Measurements from ENCODE around the gene CNTNAP5. TPM values are rescaled to one million over a fixed set of nuclear protein-coding genes. Genes with fewer than 3 reads are reported as not detected.
"Not testable (repeated sequence)": the region's sequence is repeated elsewhere in the genome, so short reads cannot be mapped to it uniquely, and the experiment has no call there.

Gene CNTNAP5
- total RNA-seq, 1 donor from 2014 or later, result 0.56 TPM

- H3K9me3 Mint-ChIP-seq, result no peaks in the 10 kb centered on the region
- no peaks in the 10 kb centered on the region for H3K4me1 Mint-ChIP-seq
- H3K27ac Mint-ChIP-seq (ENCODE audit: unreplicated experiment), result no peak overlapping the region
These were observed 370.9 kb downstream of the CNTNAP5 start for GRCh38 chr2:124395961-124396360.

GRCh38 chr2:124402274-124402673 lies 377.2 kb downstream of the CNTNAP5 start:
- Mint-ChIP-seq H3K4me3 (no peak overlapping the region), H3K4me1 (peaks cover 1% of the 10 kb centered on the region), H3K9me3 (no peaks in the 10 kb centered on the region), H3K27me3 (ENCODE audit: low read depth) (no peaks in the 10 kb centered on the region), H3K36me3 (ENCODE audit: low read depth) (no peaks in the 10 kb centered on the region), H3K27ac (ENCODE audit: unreplicated experiment) (peak overlapping the region; percentile 60)
- TF ChIP-seq CTCF (conservative IDR thresholded peaks at IDR 0.05), result no peak
- DNase-seq (ENCODE audit: low read depth, low spot score), result no peak

More at GRCh38 chr2:124395961-124396360, 370.9 kb downstream of the CNTNAP5 start:
- TF ChIP-seq CTCF (conservative IDR thresholded peaks at IDR 0.05), result no peak
- Mint-ChIP-seq H3K27me3 (ENCODE audit: low read depth) (no peaks in the 10 kb centered on the region), H3K4me3 (no peak overlapping the region), H3K36me3 (ENCODE audit: low read depth) (no peaks in the 10 kb centered on the region)
- no peak for DNase-seq (ENCODE audit: low read depth, low spot score)

GRCh38 chr2:124407836-124408534 lies 382.9 kb downstream of the CNTNAP5 start:
- peak overlapping the region; percentile 56 for H3K4me3 Mint-ChIP-seq
- not testable (repeated sequence) for DNase-seq (ENCODE audit: low read depth, low spot score); H3K4me1 Mint-ChIP-seq; H3K9me3 Mint-ChIP-seq; H3K27me3 Mint-ChIP-seq (ENCODE audit: low read depth); H3K36me3 Mint-ChIP-seq (ENCODE audit: low read depth)
- peak overlapping the region; percentile 83 for H3K27ac Mint-ChIP-seq (ENCODE audit: unreplicated experiment)

- TF ChIP-seq CTCF (conservative IDR thresholded peaks at IDR 0.05), result no peak
- no peak for DNase-seq (ENCODE audit: low read depth, low spot score)
- Mint-ChIP-seq H3K27me3 (ENCODE audit: low read depth) (peaks cover 3% of the 10 kb centered on the region), H3K9me3 (no peaks in the 10 kb centered on the region), H3K27ac (ENCODE audit: unreplicated experiment) (no peak overlapping the region), H3K36me3 (ENCODE audit: low read depth) (no peaks in the 10 kb centered on the region), H3K4me1 (no peaks in the 10 kb centered on the region), H3K4me3 (no peak overlapping the region)
These were observed 399.0 kb downstream of the CNTNAP5 start for GRCh38 chr2:124424074-124424473.

- no peaks in the 10 kb centered on the region for H3K36me3 Mint-ChIP-seq (ENCODE audit: low read depth)
- no peak for DNase-seq (ENCODE audit: low read depth, low spot score)
- H3K9me3 Mint-ChIP-seq, result no peaks in the 10 kb centered on the region
- H3K27me3 Mint-ChIP-seq (ENCODE audit: low read depth), result peaks cover 7% of the 10 kb centered on the region
- H3K4me3 Mint-ChIP-seq, result no peak overlapping the region
- no peak for TF ChIP-seq CTCF (conservative IDR thresholded peaks at IDR 0.05)
- no peak overlapping the region for H3K27ac Mint-ChIP-seq (ENCODE audit: unreplicated experiment)
- H3K4me1 Mint-ChIP-seq, result no peaks in the 10 kb centered on the region
These were observed 401.0 kb downstream of the CNTNAP5 start for GRCh38 chr2:124426122-124426521.

GRCh38 chr2:124426625-124427024 lies 401.5 kb downstream of the CNTNAP5 start:
- no peak for DNase-seq (ENCODE audit: low read depth, low spot score)
- H3K27me3 Mint-ChIP-seq (ENCODE audit: low read depth), result peaks cover 4% of the 10 kb centered on the region
- H3K36me3 Mint-ChIP-seq (ENCODE audit: low read depth), result no peaks in the 10 kb centered on the region
- H3K4me1 Mint-ChIP-seq, result no peaks in the 10 kb centered on the region
- no peak for TF ChIP-seq CTCF (conservative IDR thresholded peaks at IDR 0.05)
- no peak overlapping the region for H3K27ac Mint-ChIP-seq (ENCODE audit: unreplicated experiment)
- no peak overlapping the region for H3K4me3 Mint-ChIP-seq
- H3K9me3 Mint-ChIP-seq, result no peaks in the 10 kb centered on the region
